SK-N-MC (cell line): ENCODE results near the gene RAD21L1.

Experiments
- DNase-seq: peaks from one replicate; pipeline ENCODE4 v3.0.0-alpha.2; 2011; ENCODE audit warnings: low read depth, low spot score
- H3K27ac ChIP-seq: fragments of 200-600 bp; sonication (generic); 2 replicates; pipeline ENCODE4 v1.5.1; 2016; ENCODE audit warnings: mixed run types
- H3K36me3 ChIP-seq: fragments of 200-600 bp; sonication (generic); 2 replicates; pipeline ENCODE4 v1.6.1; 2017; ENCODE audit warnings: antibody characterized with exemption, low read length, mixed read lengths; ENCODE audit not compliant: insufficient read depth
- H3K4me3 ChIP-seq: fragments of 200-600 bp; sonication (generic); 2 replicates; pipeline ENCODE4 v1.5.1; 2016
- H3K9ac ChIP-seq: fragments of 200-600 bp; sonication (generic); 2 replicates; pipeline ENCODE4 v1.8.0; 2017; ENCODE audit warnings: mixed run types, mixed read lengths; ENCODE audit not compliant: insufficient read length
- H3K9me3 ChIP-seq: fragments of 200-600 bp; sonication (generic); 2 replicates; pipeline ENCODE4 v1.6.1; 2017; ENCODE audit warnings: low read depth, mild to moderate bottlenecking, antibody characterized with exemption, low read length, moderate library complexity, mixed read lengths
- EZH2 ChIP-seq: fragments of 200-600 bp; sonication (generic); IDR thresholded peaks from one replicate; pipeline ENCODE4 v1.6.1; 2017; ENCODE audit warnings: antibody characterized with exemption
- FOXP2 ChIP-seq: optimal IDR thresholded peaks from 2 replicates; pipeline ENCODE3; 2011; ENCODE audit warnings: mild to moderate bottlenecking, moderate library complexity; ENCODE audit not compliant: insufficient read depth; ENCODE audit errors: extremely low read length, control extremely low read depth
- POLR2AphosphoS5 ChIP-seq: IDR thresholded peaks from 2 replicates; pipeline ENCODE4 v1.6.1; 2012; ENCODE audit warnings: mild to moderate bottlenecking, low read depth, low read length, borderline replicate concordance

The RAD21L1 gene

DNA sequence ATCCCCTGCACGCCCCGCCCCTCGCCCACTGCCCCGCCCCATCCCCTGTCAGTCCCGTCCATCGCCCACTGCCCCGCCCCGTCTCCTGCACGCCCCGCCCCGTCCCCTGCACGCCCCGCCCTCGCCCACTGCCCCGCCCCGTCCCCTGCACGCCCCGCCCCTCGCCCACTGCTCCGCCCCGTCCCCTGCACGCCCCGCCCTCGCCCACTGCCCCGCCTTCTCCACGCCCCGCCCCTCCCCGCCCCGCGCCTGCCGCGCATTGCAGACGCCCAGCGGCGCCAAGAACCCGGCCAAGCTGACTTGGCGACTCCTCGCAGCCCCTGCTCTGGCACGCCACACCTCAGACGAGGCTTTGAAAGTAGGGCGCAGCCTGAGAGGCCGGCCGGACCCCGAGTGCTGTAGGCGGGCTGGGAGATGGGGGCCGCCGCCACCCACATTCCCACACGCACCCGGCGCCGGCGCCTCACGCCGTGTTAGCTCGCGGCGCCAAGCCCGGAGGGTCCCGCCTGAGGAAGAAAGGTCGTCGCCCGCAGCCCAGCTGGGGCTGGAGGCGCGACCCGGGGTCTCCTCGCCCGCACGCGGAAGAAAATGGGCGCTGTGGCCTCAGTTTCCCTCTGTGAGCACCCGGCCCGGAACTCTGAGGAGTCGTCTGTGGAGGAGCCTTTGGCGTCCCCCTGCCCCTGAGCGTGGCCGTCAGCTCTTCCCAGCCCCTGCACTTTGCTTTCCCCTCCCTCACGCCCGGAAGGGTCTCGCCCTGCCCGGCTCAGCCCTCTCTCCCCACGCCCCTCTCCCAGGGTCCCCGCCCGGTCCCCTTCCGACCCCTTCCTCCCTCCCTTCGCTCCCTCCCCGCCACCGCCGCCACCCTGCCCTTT lies at the start of gene RAD21L1:
Gene RAD21L1, plus strand, starts transcription at position 262 of the 872 bp plus-strand sequence. CDS start 2,410 bp downstream, outside the sequence.
- peak within 1 kb of the TSS; percentile 36; the same call in 1 of the 2 replicates for H3K27ac ChIP-seq
- H3K4me3 ChIP-seq: peak within 1 kb of the TSS; percentile 83
- no peaks in the 10 kb centered on the region for H3K9me3 ChIP-seq
- no peaks in the 10 kb centered on the region for H3K36me3 ChIP-seq
- TF ChIP-seq FOXP2 (no peak), EZH2 (no peak), POLR2AphosphoS5 (peak; percentile 89)
- DNase-seq: no peak
- peak within 1 kb of the TSS; percentile 75 for H3K9ac ChIP-seq

GRCh38 chr20:1177680-1178079 lies 48.2 kb upstream of the RAD21L1 start:
- TF ChIP-seq FOXP2 (no peak), EZH2 (no peak), POLR2AphosphoS5 (no peak)
- H3K27ac ChIP-seq: no peak overlapping the region
- DNase-seq: no peak
- H3K36me3 ChIP-seq: no peaks in the 10 kb centered on the region
- no peaks in the 10 kb centered on the region for H3K9me3 ChIP-seq
- no peak overlapping the region for H3K4me3 ChIP-seq
- H3K9ac ChIP-seq: no peak overlapping the region

DNA sequence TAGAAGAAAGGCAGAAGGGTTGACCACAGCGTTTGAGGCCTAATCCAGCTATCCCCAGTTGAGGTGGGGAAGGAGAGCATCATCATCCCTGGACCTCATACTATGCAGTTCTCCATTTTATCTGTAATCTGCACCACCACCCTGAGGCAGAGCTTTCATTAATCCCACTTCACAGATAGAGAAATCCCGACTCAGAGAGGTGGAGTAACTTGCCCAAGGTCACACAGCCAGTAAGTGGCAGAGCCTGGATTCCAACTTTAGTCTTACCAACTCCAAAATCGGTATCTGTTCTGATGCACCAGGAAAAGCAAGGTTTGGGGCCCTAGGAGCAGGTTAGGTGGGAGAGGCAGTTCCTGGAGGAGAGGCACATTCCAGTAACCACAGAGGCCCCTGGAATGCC lies 47.7 kb upstream of the RAD21L1 start:
- no peak for TF ChIP-seq POLR2AphosphoS5
- TF ChIP-seq EZH2: no peak
- no peak for TF ChIP-seq FOXP2
- Histone ChIP-seq H3K36me3 (no peaks in the 10 kb centered on the region), H3K9ac (no peak overlapping the region), H3K27ac (no peak overlapping the region), H3K9me3 (no peaks in the 10 kb centered on the region), H3K4me3 (no peak overlapping the region)
- no peak for DNase-seq

DNA sequence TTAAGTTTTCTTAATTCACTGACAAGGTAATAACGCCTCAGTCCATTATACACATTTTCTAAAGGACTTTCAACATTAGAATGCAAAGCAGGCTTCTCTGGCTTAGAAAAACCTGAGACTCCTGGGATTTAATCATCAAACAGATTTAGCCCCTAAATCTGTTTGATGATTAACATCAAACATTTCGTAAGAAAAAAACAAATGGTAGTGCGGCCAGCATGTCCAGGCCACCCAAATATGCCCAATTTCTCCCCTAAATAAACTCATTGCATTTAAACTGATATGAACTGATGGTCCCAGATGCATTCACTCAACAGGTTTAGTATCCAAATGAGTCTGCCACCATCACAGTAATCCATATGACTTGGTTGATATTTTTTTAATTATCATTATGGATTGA lies 47.2 kb upstream of the RAD21L1 start:
- Histone ChIP-seq H3K9ac (no peak overlapping the region), H3K27ac (no peak overlapping the region), H3K9me3 (no peaks in the 10 kb centered on the region), H3K4me3 (no peak overlapping the region), H3K36me3 (no peaks in the 10 kb centered on the region)
- DNase-seq: no peak
- TF ChIP-seq POLR2AphosphoS5: no peak
- no peak for TF ChIP-seq FOXP2
- TF ChIP-seq EZH2: no peak

GRCh38 chr20:1180949-1181348 lies 44.9 kb upstream of the RAD21L1 start:
- no peaks in the 10 kb centered on the region for H3K36me3 ChIP-seq
- H3K9ac ChIP-seq: no peak overlapping the region
- no peak overlapping the region for H3K4me3 ChIP-seq
- TF ChIP-seq POLR2AphosphoS5 (no peak), EZH2 (no peak), FOXP2 (no peak)
- no peak overlapping the region for H3K27ac ChIP-seq
- no peak for DNase-seq
- no peaks in the 10 kb centered on the region for H3K9me3 ChIP-seq

DNA sequence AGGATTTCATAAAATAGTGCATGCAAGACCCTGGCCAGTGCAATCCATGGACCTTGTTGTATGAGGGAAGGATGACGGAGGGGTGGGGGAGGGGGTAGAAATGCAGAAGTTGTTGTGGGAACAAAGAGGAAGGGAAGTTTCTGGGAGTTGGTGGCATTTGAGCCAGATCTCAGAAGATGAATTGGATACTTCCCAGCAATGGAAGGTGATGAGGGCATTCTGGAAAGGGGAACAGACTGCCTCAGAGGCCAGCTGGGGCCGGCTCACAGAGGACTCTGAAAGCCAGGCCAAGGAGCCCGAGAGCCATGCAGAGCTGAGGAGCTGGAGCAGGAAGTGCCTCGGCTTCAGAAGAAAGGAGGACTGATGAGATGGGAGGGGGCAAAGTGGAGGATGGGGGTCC lies 43.7 kb upstream of the RAD21L1 start:
- Histone ChIP-seq H3K9me3 (no peaks in the 10 kb centered on the region), H3K9ac (no peak overlapping the region), H3K4me3 (no peak overlapping the region), H3K36me3 (no peaks in the 10 kb centered on the region), H3K27ac (no peak overlapping the region)
- TF ChIP-seq EZH2: no peak
- TF ChIP-seq POLR2AphosphoS5: no peak
- no peak for TF ChIP-seq FOXP2
- DNase-seq: no peak

- DNase-seq: no peak
- Histone ChIP-seq H3K36me3 (no peaks in the 10 kb centered on the region), H3K4me3 (no peak overlapping the region), H3K9me3 (no peaks in the 10 kb centered on the region), H3K9ac (no peak overlapping the region), H3K27ac (no peak overlapping the region)
- TF ChIP-seq FOXP2 (no peak), POLR2AphosphoS5 (no peak), EZH2 (no peak)
These were observed 42.7 kb upstream of the RAD21L1 start for GRCh38 chr20:1183153-1183552.

DNA sequence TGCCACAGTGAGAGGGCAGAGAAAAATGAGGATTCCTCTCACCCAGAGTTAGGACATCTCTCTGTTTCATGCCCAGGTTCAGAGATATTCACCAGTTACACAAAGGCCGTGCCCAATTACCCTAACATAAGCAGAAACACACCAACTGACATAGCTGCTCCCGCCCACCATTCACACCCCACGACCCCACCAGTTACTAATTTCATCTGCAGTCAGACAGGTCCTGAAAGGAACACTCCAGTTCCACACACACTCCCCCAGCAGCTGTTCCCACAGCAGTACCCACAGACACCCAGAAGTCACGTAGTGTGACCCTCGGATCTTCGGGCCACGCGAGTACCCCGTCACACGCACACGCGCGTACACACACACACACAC lies 41.6 kb upstream of the RAD21L1 start:
- TF ChIP-seq FOXP2 (no peak), POLR2AphosphoS5 (no peak), EZH2 (no peak)
- no peak overlapping the region for H3K9ac ChIP-seq
- H3K9me3 ChIP-seq: no peaks in the 10 kb centered on the region
- H3K27ac ChIP-seq: no peak overlapping the region
- DNase-seq: no peak
- no peaks in the 10 kb centered on the region for H3K36me3 ChIP-seq
- H3K4me3 ChIP-seq: no peak overlapping the region
